GM13977 (cell line): ENCODE data around the gene PLXNA2.

Experiments used
- DNase-seq: peaks from one replicate; pipeline ENCODE4 v3.0.0; 2012; ENCODE audit warnings: low spot score
- in situ Hi-C: fragments of 300-500 bp; cut with MboI; formaldehyde crosslinking; loops from one replicate; pipeline ENCODE4 v1.12.0; 2022; ENCODE audit warnings: low sequenced_read_pairs, low pct_unique_long_range_greater_than_20kb, mixed read lengths, inconsistent platforms; ENCODE audit not compliant: unreplicated experiment
- TF ChIP-seq, protein P1 (sequence below): IDR thresholded peaks from 2 replicates; pipeline ENCODE4 v1.5.1; 2012; ENCODE audit warnings: mild to moderate bottlenecking, control low read depth; ENCODE audit not compliant: insufficient read depth; ENCODE audit errors: extremely low read depth, missing control alignments

PLXNA2 gene

DNA sequence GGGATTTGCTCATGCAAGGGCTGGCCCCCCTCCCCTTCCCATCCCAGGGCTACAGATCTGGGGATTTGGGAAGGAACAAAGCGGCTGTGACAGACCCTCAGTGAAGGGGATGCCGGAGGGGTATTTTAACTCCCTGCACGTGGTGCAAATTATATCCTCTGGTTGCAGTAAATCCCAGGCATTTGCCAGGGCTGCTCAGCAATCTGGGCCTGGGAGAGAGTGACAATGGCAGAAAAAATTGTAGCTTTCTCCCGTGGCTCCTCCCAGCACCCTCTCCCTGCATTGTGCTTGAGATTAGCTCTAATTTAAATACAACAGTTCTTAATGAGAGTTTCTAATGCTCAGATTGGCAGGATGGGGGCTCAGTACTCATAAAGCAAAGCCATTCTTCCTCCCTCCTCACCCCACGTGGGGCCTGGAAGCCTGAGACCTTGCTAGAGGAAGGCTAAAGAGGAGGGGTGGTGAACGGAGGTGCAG, 203.3 kb downstream of the PLXNA2 start:
- in situ Hi-C loops = no loop called here
- no peak for DNase-seq
- TF ChIP-seq, protein P1, sequence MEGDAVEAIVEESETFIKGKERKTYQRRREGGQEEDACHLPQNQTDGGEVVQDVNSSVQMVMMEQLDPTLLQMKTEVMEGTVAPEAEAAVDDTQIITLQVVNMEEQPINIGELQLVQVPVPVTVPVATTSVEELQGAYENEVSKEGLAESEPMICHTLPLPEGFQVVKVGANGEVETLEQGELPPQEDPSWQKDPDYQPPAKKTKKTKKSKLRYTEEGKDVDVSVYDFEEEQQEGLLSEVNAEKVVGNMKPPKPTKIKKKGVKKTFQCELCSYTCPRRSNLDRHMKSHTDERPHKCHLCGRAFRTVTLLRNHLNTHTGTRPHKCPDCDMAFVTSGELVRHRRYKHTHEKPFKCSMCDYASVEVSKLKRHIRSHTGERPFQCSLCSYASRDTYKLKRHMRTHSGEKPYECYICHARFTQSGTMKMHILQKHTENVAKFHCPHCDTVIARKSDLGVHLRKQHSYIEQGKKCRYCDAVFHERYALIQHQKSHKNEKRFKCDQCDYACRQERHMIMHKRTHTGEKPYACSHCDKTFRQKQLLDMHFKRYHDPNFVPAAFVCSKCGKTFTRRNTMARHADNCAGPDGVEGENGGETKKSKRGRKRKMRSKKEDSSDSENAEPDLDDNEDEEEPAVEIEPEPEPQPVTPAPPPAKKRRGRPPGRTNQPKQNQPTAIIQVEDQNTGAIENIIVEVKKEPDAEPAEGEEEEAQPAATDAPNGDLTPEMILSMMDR = no peak

DNA sequence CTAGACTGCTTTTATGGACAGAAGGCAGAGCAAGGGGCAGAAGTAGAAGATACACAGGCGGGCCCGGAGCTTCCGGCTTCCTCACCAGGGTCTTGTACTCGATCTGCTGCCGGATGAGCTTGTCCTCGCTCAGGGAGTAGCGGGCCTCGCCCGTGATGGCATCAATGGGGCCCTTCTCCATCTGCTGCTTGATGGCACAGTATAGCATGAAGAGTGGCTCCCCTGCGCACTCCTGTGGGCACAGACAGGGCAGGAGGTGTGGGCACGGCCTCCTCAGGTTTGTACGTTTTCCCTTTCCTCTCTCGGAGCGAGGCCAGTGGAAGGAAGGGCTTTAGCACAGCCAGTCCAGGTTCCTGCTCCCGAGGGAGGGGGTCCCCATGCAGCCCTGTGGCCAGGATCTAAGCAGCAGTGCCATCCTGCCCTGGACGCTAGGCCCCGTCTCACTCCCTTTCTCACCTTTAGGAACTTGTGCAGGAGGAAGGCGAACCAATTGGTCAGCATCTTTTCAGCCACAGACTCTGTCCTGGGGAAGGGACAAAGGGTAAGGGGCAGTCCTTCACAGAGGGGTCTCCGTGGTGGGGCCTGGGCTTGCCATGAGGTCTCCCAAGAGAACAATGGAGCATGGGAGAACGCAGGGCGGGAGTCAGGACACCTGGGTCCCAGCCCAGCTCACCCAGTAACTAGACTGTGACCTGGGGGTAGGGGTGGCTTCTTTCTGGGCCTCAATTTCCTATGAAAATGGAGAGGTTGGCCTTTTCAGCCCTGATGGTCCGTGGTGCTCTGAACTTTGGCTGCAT, 204.4 kb downstream of the PLXNA2 start:
- TF ChIP-seq, protein P1 = no peak
- in situ Hi-C loops = no loop called here
- no peak for DNase-seq

DNA sequence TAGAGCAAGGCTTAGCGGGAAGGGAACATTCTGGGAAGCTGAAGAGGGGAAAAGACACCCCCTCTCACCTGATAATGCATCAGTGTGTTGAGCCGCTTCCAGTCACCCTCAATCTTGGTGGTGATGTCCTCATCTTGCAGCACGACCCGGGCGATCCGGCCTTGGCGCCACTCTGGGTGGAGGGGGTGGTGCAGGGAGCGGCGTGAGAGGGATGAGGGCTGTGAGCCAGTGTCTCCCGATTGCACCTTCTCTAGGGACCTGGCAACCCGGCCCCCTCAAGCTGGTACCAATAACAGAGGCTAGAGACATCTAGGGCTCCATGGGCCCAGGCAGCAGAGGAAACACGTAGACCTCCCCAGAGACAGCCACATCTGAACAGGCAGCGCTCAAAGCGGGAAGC, 205.9 kb downstream of the PLXNA2 start:
- in situ Hi-C loops = no loop called here
- TF ChIP-seq, protein P1 = no peak
- no peak for DNase-seq

DNA sequence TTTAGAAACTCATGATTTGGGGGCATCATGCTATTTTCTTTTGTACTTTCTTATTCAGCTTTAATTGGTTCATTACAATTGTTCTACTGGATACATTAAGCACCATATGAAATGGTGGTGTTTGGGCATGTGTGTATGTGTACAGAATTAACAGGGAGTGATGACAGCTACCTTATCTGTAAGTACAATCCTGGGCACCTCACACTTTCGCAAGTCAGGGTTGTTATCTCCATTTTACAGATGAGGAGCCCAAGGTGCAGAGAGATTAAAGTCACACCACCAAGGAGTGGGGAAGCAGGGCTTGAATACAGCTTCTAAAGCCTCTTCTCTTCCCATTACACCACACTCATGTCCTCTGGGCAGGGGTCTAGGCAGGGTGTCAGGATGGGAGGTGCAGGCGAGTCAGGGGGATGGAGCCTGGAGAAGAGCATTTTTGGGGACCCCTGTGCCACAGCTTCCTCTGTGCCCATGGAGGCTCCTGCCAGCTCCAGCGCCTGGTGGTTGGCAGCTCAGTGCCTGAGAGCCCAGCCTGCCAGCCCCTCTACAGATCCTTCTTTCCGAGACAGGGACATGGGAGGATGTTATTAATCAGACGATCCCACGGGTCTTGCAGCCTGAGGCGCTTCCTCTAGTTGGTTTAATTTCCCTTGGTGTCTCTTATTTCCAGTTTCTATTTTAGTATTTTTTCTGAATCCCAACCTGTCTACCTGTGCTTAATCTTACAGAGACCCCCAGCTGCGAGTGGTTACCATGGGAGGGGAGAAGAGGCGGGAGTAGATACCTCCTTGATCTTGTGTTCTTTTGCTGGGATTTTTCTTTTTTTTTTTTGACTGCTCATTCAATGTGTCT, 207.0 kb downstream of the PLXNA2 start:
- DNase-seq = no peak
- in situ Hi-C loops = no loop called here
- TF ChIP-seq, protein P1 = no peak

DNA sequence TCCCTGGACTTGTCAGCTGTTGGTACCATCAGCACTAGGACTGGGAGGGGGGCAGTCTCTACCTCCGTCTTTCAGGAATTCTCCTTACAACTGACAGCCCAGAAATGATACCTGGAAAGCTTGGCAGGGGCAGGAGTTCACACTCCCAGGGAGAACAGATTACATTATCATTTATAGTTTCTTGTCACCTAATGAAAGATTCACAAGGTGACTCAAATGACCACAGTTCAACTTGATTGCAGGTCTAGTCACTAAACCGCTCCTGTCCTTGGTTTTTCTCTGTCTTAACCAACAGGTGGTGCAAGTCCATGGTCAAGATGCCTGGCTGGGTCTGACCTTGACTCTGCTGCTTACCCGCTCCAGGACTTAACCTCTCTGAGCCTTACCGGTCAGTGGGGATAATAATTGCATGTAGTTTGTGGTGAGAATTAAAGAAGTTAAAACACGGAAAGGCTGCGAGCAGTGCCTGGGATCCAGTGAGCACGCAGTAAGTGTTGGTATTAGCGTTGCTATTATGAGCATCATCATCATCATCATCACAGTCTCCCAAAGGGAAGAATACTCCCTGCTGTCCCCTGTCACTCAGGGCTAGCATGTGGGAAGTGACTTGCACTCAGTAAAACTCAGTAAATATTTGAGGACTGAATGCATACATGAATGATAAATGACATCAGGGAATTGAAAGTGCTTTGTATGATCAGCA, 207.9 kb downstream of the PLXNA2 start:
- DNase-seq = peak; percentile 43
- TF ChIP-seq, protein P1 = peak; percentile 24
- in situ Hi-C loops = no loop called here

DNA sequence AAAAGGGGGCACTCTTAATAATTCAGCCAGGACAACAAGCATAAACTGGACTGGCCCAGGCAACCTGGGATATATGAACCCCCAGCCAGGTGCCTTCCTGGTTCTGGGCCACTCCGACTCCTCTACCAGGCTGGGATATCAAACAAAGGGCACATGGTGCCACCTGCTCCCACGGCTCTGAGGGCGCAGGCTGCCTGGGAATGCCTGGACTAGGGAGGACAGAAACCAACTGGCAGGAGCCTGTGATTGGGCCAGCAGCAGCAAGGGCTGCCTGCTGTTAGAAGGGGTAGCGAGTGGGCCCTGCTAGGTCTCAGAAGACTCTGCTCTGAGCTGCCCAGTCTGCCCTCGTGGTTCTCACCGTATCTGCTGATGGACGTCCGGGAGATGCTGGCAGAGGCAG, 210.0 kb downstream of the PLXNA2 start:
- no peak for DNase-seq
- TF ChIP-seq, protein P1 = no peak
- in situ Hi-C loops = no loop called here
